ENCODE results near the gene NOC3L.

The NOC3L gene

DNA sequence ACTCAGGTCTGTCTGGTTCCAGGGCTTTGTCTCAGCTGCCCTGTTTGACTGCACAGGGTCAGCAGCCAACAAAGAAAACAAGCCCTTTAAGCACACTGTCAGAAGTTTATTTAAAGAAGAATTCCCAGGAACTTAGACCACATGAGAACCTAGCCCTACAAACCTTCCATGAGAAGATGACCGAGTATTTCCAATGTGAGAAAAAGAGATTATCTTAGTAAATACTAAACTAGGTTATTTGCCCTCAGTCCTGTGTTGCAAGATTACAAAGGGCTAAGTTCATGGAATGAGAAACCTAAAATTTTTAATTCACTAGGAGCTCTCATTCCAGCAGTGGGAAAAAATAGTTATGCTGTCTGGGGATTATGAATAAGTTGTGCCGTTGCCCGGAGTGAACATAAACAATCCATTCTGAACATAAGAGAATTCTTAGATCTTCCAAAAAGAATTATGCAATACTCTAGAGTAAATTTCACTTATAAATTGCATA lies 46.7 kb downstream of the NOC3L start:
- Histone ChIP-seq H3K4me1 (ENCODE audit: control insufficient read depth, insufficient read depth, low read length) (no peaks in the 10 kb centered on the region), H3K9me3 (ENCODE audit: control insufficient read depth, insufficient read depth, low read depth, low read length) (no peaks in the 10 kb centered on the region), H3K27ac (ENCODE audit: extremely low read depth, low read depth, low read length) (no peak overlapping the region), H3K4me3 (ENCODE audit: low read depth, low read length) (no peak overlapping the region), H3K36me3 (ENCODE audit: control insufficient read depth in 2 of 2, insufficient read depth in 1 of 2, low read length in 2 of 2) (no peaks in the 10 kb centered on the region; a peak in 1 of 3 replicates)
- POLR2A ChIA-PET = no interaction called here
- CTCF ChIA-PET = interaction anchor here (3.5 kb wide), 1 partner anchor 399 kb away, joined by 13 read pairs; no protein-coding TSS in a partner anchor
- TF ChIP-seq ZNF548 (tag by site-specific recombination; IDR thresholded peaks at IDR 0.05) = no peak
- TF ChIP-seq GLI2 (tag by site-specific recombination; IDR thresholded peaks at IDR 0.05; ENCODE audit: borderline replicate concordance, low read depth) = no peak
- TF ChIP-seq REPIN1 (tag by site-specific recombination; IDR thresholded peaks at IDR 0.05; ENCODE audit: low read depth) = no peak
- no peak for TF ChIP-seq ZSCAN23 (tag by site-specific recombination; IDR thresholded peaks at IDR 0.05)
- TF ChIP-seq ZNF664 (tag by site-specific recombination; IDR thresholded peaks at IDR 0.05) = no peak
- TF ChIP-seq ZNF24 (tag by site-specific recombination; IDR thresholded peaks at IDR 0.05) = no peak
- no peak for TF ChIP-seq ZNF555 (tag by site-specific recombination; conservative IDR thresholded peaks at IDR 0.05)
- TF ChIP-seq, protein P1, sequence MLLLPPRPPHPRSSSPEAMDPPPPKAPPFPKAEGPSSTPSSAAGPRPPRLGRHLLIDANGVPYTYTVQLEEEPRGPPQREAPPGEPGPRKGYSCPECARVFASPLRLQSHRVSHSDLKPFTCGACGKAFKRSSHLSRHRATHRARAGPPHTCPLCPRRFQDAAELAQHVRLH (tag by site-specific recombination; IDR thresholded peaks at IDR 0.05) = no peak

DNA sequence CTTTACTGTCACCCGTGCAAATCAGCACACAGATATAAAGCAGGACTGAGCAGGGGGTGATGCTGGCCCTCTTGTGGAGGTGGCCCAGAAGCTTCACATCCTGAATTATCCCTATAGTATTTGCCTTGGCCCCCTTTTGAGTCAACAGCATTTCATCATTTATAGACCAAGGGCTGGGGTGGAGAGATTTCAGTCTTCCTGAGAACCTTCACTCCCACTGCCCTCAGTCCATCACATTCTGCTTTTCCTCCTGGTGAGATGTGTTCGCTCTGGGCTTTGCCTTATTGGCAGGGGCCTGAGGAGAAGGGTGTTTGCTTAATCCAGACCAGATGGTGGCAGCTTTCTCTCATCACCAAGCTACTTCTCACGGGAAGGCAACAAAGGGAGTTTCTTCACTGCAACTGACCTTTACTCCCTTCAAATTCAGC lies 47.7 kb downstream of the NOC3L start:
- Histone ChIP-seq H3K27ac (ENCODE audit: extremely low read depth, low read depth, low read length) (no peak overlapping the region), H3K9me3 (ENCODE audit: control insufficient read depth, insufficient read depth, low read depth, low read length) (no peaks in the 10 kb centered on the region), H3K4me1 (ENCODE audit: control insufficient read depth, insufficient read depth, low read length) (no peaks in the 10 kb centered on the region), H3K4me3 (ENCODE audit: low read depth, low read length) (no peak overlapping the region), H3K36me3 (ENCODE audit: control insufficient read depth in 2 of 2, insufficient read depth in 1 of 2, low read length in 2 of 2) (no peaks in the 10 kb centered on the region; a peak in 1 of 3 replicates)
- ChIA-PET POLR2A (no interaction called here), CTCF (interaction anchor here (0.5 to 3.5 kb wide), 6 partner anchors 13 to 398 kb away, joined by 3 to 13 read pairs (median 4); no protein-coding TSS in a partner anchor)
- TF ChIP-seq ZNF549 (tag by site-specific recombination; IDR thresholded peaks at IDR 0.05) = no peak
- TF ChIP-seq, protein P2, sequence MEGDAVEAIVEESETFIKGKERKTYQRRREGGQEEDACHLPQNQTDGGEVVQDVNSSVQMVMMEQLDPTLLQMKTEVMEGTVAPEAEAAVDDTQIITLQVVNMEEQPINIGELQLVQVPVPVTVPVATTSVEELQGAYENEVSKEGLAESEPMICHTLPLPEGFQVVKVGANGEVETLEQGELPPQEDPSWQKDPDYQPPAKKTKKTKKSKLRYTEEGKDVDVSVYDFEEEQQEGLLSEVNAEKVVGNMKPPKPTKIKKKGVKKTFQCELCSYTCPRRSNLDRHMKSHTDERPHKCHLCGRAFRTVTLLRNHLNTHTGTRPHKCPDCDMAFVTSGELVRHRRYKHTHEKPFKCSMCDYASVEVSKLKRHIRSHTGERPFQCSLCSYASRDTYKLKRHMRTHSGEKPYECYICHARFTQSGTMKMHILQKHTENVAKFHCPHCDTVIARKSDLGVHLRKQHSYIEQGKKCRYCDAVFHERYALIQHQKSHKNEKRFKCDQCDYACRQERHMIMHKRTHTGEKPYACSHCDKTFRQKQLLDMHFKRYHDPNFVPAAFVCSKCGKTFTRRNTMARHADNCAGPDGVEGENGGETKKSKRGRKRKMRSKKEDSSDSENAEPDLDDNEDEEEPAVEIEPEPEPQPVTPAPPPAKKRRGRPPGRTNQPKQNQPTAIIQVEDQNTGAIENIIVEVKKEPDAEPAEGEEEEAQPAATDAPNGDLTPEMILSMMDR (tag by site-specific recombination; IDR thresholded peaks at IDR 0.05) = 0 out of 2 replicates have a peak, but pooled peaks have one; percentile 31

DNA sequence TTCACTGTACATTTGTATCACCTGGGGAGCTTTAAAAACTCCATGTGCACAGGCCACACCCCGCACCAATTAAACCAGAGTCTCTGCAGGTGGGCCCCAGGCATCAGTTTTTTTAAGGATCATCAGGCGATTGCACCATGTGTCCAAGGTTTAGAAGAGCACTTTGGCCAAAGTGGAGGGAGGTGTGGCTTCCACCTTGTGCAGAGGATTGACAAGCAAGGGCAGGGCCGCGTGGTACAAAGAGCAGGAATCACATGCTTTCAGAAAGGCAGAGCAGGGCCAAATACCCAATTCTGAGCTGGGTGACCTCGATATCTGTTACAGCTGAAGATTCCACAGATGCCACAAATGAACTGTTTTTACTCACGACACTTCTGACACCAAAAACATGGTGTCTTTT lies 52.4 kb downstream of the NOC3L start:
- POLR2A ChIA-PET = no interaction called here
- Histone ChIP-seq H3K36me3 (ENCODE audit: control insufficient read depth in 2 of 2, insufficient read depth in 1 of 2, low read length in 2 of 2) (no peaks in the 10 kb centered on the region), H3K27ac (ENCODE audit: extremely low read depth, low read depth, low read length) (no peak overlapping the region), H3K4me1 (ENCODE audit: control insufficient read depth, insufficient read depth, low read length) (no peaks in the 10 kb centered on the region), H3K9me3 (ENCODE audit: control insufficient read depth, insufficient read depth, low read depth, low read length) (no peaks in the 10 kb centered on the region), H3K4me3 (ENCODE audit: low read depth, low read length) (no peak overlapping the region)
- CTCF ChIA-PET = interaction anchor here (0.6 to 4.1 kb wide), 2 partner anchors 10 to 98 kb away, joined by 3 to 32 read pairs; no protein-coding TSS in a partner anchor
- TF ChIP-seq, protein P3, sequence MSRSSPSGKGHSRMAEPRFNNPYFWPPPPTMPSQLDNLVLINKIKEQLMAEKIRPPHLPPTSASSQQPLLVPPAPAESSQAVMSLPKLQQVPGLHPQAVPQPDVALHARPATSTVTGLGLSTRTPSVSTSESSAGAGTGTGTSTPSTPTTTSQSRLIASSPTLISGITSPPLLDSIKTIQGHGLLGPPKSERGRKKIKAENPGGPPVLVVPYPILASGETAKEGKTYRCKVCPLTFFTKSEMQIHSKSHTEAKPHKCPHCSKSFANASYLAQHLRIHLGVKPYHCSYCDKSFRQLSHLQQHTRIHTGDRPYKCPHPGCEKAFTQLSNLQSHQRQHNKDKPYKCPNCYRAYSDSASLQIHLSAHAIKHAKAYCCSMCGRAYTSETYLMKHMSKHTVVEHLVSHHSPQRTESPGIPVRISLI (tag by site-specific recombination; IDR thresholded peaks at IDR 0.05) = no peak
- TF ChIP-seq, protein P4, sequence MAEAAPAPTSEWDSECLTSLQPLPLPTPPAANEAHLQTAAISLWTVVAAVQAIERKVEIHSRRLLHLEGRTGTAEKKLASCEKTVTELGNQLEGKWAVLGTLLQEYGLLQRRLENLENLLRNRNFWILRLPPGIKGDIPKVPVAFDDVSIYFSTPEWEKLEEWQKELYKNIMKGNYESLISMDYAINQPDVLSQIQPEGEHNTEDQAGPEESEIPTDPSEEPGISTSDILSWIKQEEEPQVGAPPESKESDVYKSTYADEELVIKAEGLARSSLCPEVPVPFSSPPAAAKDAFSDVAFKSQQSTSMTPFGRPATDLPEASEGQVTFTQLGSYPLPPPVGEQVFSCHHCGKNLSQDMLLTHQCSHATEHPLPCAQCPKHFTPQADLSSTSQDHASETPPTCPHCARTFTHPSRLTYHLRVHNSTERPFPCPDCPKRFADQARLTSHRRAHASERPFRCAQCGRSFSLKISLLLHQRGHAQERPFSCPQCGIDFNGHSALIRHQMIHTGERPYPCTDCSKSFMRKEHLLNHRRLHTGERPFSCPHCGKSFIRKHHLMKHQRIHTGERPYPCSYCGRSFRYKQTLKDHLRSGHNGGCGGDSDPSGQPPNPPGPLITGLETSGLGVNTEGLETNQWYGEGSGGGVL (tag by site-specific recombination; IDR thresholded peaks at IDR 0.05) = no peak
- TF ChIP-seq ZNF274 (IDR thresholded peaks at IDR 0.05; ENCODE audit: low read length) = no peak
- no peak for TF ChIP-seq ZNF274 (tag by site-specific recombination; IDR thresholded peaks at IDR 0.05; ENCODE audit: borderline replicate concordance)
- no peak for TF ChIP-seq ZNF311 (tag by site-specific recombination; IDR thresholded peaks at IDR 0.05; ENCODE audit: borderline replicate concordance)
- no peak for TF ChIP-seq REPIN1 (tag by site-specific recombination; IDR thresholded peaks at IDR 0.05; ENCODE audit: low read depth)
- TF ChIP-seq, protein P5, sequence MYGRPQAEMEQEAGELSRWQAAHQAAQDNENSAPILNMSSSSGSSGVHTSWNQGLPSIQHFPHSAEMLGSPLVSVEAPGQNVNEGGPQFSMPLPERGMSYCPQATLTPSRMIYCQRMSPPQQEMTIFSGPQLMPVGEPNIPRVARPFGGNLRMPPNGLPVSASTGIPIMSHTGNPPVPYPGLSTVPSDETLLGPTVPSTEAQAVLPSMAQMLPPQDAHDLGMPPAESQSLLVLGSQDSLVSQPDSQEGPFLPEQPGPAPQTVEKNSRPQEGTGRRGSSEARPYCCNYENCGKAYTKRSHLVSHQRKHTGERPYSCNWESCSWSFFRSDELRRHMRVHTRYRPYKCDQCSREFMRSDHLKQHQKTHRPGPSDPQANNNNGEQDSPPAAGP (tag by site-specific recombination; IDR thresholded peaks at IDR 0.05) = no peak
- no peak for TF ChIP-seq ZNF48 (tag by site-specific recombination; IDR thresholded peaks at IDR 0.05)
- TF ChIP-seq, protein P6, sequence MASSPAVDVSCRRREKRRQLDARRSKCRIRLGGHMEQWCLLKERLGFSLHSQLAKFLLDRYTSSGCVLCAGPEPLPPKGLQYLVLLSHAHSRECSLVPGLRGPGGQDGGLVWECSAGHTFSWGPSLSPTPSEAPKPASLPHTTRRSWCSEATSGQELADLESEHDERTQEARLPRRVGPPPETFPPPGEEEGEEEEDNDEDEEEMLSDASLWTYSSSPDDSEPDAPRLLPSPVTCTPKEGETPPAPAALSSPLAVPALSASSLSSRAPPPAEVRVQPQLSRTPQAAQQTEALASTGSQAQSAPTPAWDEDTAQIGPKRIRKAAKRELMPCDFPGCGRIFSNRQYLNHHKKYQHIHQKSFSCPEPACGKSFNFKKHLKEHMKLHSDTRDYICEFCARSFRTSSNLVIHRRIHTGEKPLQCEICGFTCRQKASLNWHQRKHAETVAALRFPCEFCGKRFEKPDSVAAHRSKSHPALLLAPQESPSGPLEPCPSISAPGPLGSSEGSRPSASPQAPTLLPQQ (tag by site-specific recombination; IDR thresholded peaks at IDR 0.05) = no peak
- TF ChIP-seq, protein P7, sequence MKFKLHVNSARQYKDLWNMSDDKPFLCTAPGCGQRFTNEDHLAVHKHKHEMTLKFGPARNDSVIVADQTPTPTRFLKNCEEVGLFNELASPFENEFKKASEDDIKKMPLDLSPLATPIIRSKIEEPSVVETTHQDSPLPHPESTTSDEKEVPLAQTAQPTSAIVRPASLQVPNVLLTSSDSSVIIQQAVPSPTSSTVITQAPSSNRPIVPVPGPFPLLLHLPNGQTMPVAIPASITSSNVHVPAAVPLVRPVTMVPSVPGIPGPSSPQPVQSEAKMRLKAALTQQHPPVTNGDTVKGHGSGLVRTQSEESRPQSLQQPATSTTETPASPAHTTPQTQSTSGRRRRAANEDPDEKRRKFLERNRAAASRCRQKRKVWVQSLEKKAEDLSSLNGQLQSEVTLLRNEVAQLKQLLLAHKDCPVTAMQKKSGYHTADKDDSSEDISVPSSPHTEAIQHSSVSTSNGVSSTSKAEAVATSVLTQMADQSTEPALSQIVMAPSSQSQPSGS (tag by site-specific recombination; IDR thresholded peaks at IDR 0.05; ENCODE audit: low read depth) = no peak
- TF ChIP-seq, protein P8, sequence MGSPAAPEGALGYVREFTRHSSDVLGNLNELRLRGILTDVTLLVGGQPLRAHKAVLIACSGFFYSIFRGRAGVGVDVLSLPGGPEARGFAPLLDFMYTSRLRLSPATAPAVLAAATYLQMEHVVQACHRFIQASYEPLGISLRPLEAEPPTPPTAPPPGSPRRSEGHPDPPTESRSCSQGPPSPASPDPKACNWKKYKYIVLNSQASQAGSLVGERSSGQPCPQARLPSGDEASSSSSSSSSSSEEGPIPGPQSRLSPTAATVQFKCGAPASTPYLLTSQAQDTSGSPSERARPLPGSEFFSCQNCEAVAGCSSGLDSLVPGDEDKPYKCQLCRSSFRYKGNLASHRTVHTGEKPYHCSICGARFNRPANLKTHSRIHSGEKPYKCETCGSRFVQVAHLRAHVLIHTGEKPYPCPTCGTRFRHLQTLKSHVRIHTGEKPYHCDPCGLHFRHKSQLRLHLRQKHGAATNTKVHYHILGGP (tag by site-specific recombination; IDR thresholded peaks at IDR 0.05) = no peak

Data from HEK293 (cell line).